HG03520 (cell line): ENCODE results near the gene SEC22A.

Experiments used
- ATAC-seq: cut with Tn5 transposase; IDR thresholded peaks from one replicate; pipeline ENCODE4 v1.9.1; 2021; ENCODE audit warnings: mild to moderate bottlenecking, moderate library complexity; ENCODE audit not compliant: unreplicated experiment

The SEC22A gene

GRCh38 chr3:123201557-123202427 is at the start of gene SEC22A:
Gene SEC22A (plus strand): TSS chr3:123201943. CDS start chr3:123209218, 7,275 bp downstream.
- peak; percentile 97 for ATAC-seq

- ATAC-seq = no peak
Observed at GRCh38 chr3:123152687-123153086, 49.1 kb upstream of the SEC22A start.

GRCh38 chr3:123153125-123154019 is 48.4 kb upstream of the SEC22A start:
- no peak for ATAC-seq

- ATAC-seq = no peak
Observed at GRCh38 chr3:123154020-123154985, 47.4 kb upstream of the SEC22A start.

- no peak for ATAC-seq
Observed at GRCh38 chr3:123155471-123156011, 46.2 kb upstream of the SEC22A start.

- no peak for ATAC-seq
Observed at GRCh38 chr3:123156276-123156995, 45.3 kb upstream of the SEC22A start.

GRCh38 chr3:123157209-123157597 is 44.5 kb upstream of the SEC22A start:
- ATAC-seq = no peak

- no peak for ATAC-seq
Observed at GRCh38 chr3:123157598-123158287, 44.0 kb upstream of the SEC22A start.

GRCh38 chr3:123158330-123158729 is 43.4 kb upstream of the SEC22A start:
- ATAC-seq = no peak

- no peak for ATAC-seq
Observed at GRCh38 chr3:123158899-123159390, 42.8 kb upstream of the SEC22A start.

- ATAC-seq = no peak
Observed at GRCh38 chr3:123159926-123160635, 41.7 kb upstream of the SEC22A start.

- ATAC-seq = no peak
Observed at GRCh38 chr3:123161167-123161566, 40.6 kb upstream of the SEC22A start.

- no peak for ATAC-seq
Observed at GRCh38 chr3:123163141-123163540, 38.6 kb upstream of the SEC22A start.

- no peak for ATAC-seq
Observed at GRCh38 chr3:123165163-123165562, 36.6 kb upstream of the SEC22A start.

- ATAC-seq = no peak
Observed at GRCh38 chr3:123167686-123168085, 34.1 kb upstream of the SEC22A start.

- no peak for ATAC-seq
Observed at GRCh38 chr3:123168122-123168521, 33.6 kb upstream of the SEC22A start.

- no peak for ATAC-seq
Observed at GRCh38 chr3:123168605-123169004, 33.1 kb upstream of the SEC22A start.

- ATAC-seq = no peak
Observed at GRCh38 chr3:123169492-123169929, 32.2 kb upstream of the SEC22A start.
